A549 (cell line): ENCODE measurements around the gene INPP5F. TPM values are rescaled to one million over a fixed set of nuclear protein-coding genes. Genes with fewer than 3 reads are reported as not detected.
A peak's percentile ranks its signal among the peaks of the same experiment; 100 is the strongest.
"Not testable (repeated sequence)": the region's sequence is repeated elsewhere in the genome, so short reads cannot be mapped to it uniquely, and the experiment has no call there.

Experiments
- ATAC-seq, 2 experiments: fragments of 200-7000 bp in 1 of 2; fragments of >200 bp in 1 of 2; cut with Nextera tagmentation in 1 of 2; cut with Tn5 transposase in 1 of 2; 3 replicates each; pipeline versions ENCODE4 v1.8.0 to v1.9.1; 2018 to 2020; ENCODE audit warnings: mild to moderate bottlenecking in 1 of 2, moderate library complexity in 1 of 2
- CTCF ChIA-PET: fragments of 300-600 bp; sonication (Branson Sonifier 250); formaldehyde crosslinking; extraction: SDS; loops from one replicate; lab custom pipeline; 2021; ENCODE audit warnings: antibody characterized with exemption, inconsistent platforms; lab: Yijun Ruan, JAX
- POLR2A ChIA-PET: fragments of 350-600 bp; formaldehyde crosslinking; extraction: SDS; loops from one replicate; lab custom pipeline; 2021; ENCODE audit warnings: antibody characterized with exemption, inconsistent platforms; lab: Yijun Ruan, JAX
- DNase-seq, 2 experiments: peaks; one replicate each; pipeline versions ENCODE4 v3.0.0 to v3.0.0-alpha.2; 2011 to 2016; ENCODE audit warnings: low read depth in 1 of 2, low spot score in 1 of 2
- FAIRE-seq: peaks from 2 replicates; lab custom pipeline; 2011; peaks lifted over from hg19 to GRCh38; lab: Jason Lieb, UNC
- H3K27ac ChIP-seq, 2 experiments: fragments of >200 bp; sonication (Bioruptor Twin); formaldehyde crosslinking; 3 replicates each; pipeline ENCODE4 v1.5.1; 2016 to 2017
- H3K4me1 ChIP-seq: fragments of >200 bp; sonication (Bioruptor Twin); formaldehyde crosslinking; 3 replicates; pipeline ENCODE4 v1.6.1; 2016
- H3K4me2 ChIP-seq: fragments of >200 bp; sonication (Bioruptor Twin); formaldehyde crosslinking; 3 replicates; pipeline ENCODE4 v1.6.1; 2016
- H3K4me3 ChIP-seq: fragments of >200 bp; sonication (Bioruptor Twin); formaldehyde crosslinking; 3 replicates; pipeline ENCODE4 v1.5.1; 2016
- H3K9me3 ChIP-seq: fragments of >200 bp; sonication (Bioruptor Twin); formaldehyde crosslinking; 3 replicates; pipeline ENCODE4 v1.6.1; 2016
- CEBPB ChIP-seq, 2 experiments: fragments of >200 bp in 1 of 2; sonication (Bioruptor Twin) in 1 of 2; formaldehyde crosslinking in 1 of 2; IDR thresholded peaks; 2 replicates each; pipeline ENCODE4 v1.6.1; 2012 to 2016
- EHF ChIP-seq: fragments of 250-450 bp; sonication (Bioruptor Pico); IDR thresholded peaks from 2 replicates; pipeline ENCODE4 v1.5.0; 2020; ENCODE audit warnings: mild to moderate bottlenecking
- JUN ChIP-seq, 2 experiments: fragments of >200 bp; sonication (Bioruptor Twin); formaldehyde crosslinking; IDR thresholded peaks; 2 replicates in 1 of 2; 3 replicates in 1 of 2; pipeline ENCODE4 v1.6.1; 2016 to 2017
- JUNB ChIP-seq: fragments of >200 bp; sonication (Bioruptor Twin); formaldehyde crosslinking; IDR thresholded peaks from 2 replicates; pipeline ENCODE4 v1.6.1; 2016
- MYC ChIP-seq: IDR thresholded peaks from 2 replicates; pipeline ENCODE4 v1.6.1; 2012; ENCODE audit warnings: mild to moderate bottlenecking, inconsistent platforms, low read length, improper control_type of control experiment, borderline replicate concordance
- PHF8 ChIP-seq: fragments of 200-600 bp; sonication (generic); IDR thresholded peaks from 2 replicates; pipeline ENCODE4 v1.6.1; 2016; ENCODE audit warnings: low read depth, mild to moderate bottlenecking, antibody characterized with exemption, moderate library complexity, borderline replicate concordance
- POLR2A ChIP-seq: IDR thresholded peaks from 2 replicates; pipeline ENCODE4 v1.6.1; 2012; ENCODE audit warnings: mild to moderate bottlenecking, low read length
- RCOR1 ChIP-seq: fragments of 150-350 bp; IDR thresholded peaks from 2 replicates; pipeline ENCODE4 v1.6.1; 2014; ENCODE audit warnings: antibody characterized with exemption, low read length, low read depth
- WGBS: methylation state at CpG from one replicate; pipeline ENCODE4 v1.1.6; 2017; ENCODE audit errors: missing lambda C conversion rate; 5-methylcytosine and 5-hydroxymethylcytosine counted together
- polyA plus RNA-seq, 4 experiments: library from polyadenylated mRNA; depleted of rRNA in 3 of 4; stranded (reverse); fragments of >200 nt; fragmentation: RNase III in 1 of 4; extraction: RNeasy Plus Mini Kit Qiagen cat#74134 plus additional on column Dnase treatment in 1 of 4; gene quantifications; 2 replicates in 3 of 4; 3 replicates in 1 of 4; pipeline ENCODE4 v1.2.3, GENCODE V29; 2011 to 2017
- TF ChIP-seq, protein P1 (sequence below): IDR thresholded peaks from 2 replicates; pipeline ENCODE4 v1.6.1; 2012; ENCODE audit warnings: low read depth, borderline replicate concordance
- TF ChIP-seq, protein P2 (sequence below): IDR thresholded peaks from 2 replicates; pipeline ENCODE4 v1.6.1; 2012
- TF ChIP-seq, protein P3 (sequence below): fragments of >200 bp; sonication (Bioruptor Twin); formaldehyde crosslinking; IDR thresholded peaks from 3 replicates; pipeline ENCODE4 v1.6.1; 2016
- TF ChIP-seq, protein P4 (sequence below): IDR thresholded peaks from 2 replicates; pipeline ENCODE4 v1.6.1; 2012
- TF ChIP-seq, protein P5 (sequence below): fragments of 250-450 bp; sonication (Bioruptor Pico); IDR thresholded peaks from 2 replicates; pipeline ENCODE4 v1.5.0; 2021; ENCODE audit warnings: mild to moderate bottlenecking, moderate library complexity, borderline replicate concordance

Gene INPP5F
- polyA plus RNA-seq, 2 of the 4 experiments (the other 2 are of a cell fraction), result 5.6 to 7.7 TPM

DNA sequence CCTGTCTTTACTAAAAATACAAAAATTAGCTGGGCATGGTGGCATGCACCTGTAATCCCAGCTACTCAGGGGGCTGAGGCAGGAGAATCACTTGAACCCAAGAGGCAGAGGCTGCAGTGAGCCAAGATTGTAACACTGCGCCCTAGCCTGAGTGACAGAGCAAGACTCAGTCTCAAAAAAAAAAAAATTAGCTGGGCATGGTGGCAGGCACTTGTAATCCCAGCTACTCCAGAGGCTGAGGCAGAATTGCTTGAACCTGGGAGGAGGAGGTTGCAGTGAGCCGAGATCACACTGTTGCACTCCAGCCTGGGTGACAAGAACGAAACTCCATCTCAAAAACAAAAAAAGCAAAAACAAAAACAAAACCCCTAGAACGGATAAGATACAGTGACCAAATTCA, 143.5 kb downstream of the INPP5F start:
- H3K4me3 ChIP-seq, H3K27ac ChIP-seq, DNase-seq, H3K9me3 ChIP-seq, FAIRE-seq, ATAC-seq, POLR2A ChIA-PET: not testable (repeated sequence)
- 82% methylated on average over 4 of the region's 4 CpGs for WGBS
- peak overlapping the region; percentile 84; the same call in 2 of the 3 replicates for H3K4me2 ChIP-seq
- CTCF ChIA-PET, result interaction anchor here (0.6 to 5.4 kb wide), 5 partner anchors 9 to 269 kb away, joined by 3 to 44 read pairs (median 3); no protein-coding TSS in a partner anchor
- peaks cover 21% of the 10 kb centered on the region; the same call in 2 of the 3 replicates for H3K4me1 ChIP-seq

DNA sequence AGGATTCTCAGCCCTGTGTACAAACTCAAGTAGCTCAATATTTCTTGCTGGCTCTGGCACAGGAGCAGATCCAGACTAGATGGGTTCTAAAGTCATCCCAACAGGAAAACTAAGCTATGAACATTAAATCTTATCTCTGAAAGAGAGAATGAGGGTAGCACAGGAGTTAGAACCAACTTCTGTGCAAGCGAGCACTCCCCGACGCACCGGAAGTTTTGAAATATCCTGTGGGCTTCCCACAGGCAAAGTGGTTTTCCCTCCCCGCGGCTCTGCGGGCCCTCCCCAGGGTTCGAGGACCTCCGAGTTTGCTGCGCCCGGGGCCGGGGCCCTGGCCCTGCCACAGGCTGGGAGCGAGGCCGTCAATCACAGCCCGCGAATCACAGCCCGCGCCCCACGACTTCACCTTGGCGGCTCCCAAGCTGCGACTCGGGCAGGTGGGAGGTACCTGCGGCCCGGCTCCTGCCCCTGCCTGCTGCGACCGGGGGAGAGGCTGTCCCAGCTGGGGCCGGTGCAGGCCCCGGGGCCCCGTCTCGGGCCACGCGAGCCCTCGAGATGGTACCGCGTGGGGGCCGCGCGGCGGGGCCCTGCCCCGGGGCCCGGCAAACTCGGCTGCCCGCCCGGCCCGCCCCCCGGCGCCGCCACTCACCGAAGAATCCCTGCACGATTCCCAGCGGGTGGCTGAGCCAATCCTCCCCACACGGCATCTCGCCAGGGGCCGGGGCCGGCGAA, 146.2 kb downstream of the INPP5F start:
- ChIA-PET POLR2A (interaction anchor here (0.6 to 3.2 kb wide), 12 partner anchors 8 to 275 kb away, joined by 3 to 44 read pairs (median 4); partner anchors contain the start of genes BAG3, SEC23IP and TIAL1), CTCF (interaction anchor here (0.8 to 5.4 kb wide), 6 partner anchors 11 to 185 kb away, joined by 3 to 44 read pairs (median 4); no protein-coding TSS in a partner anchor)
- Histone ChIP-seq H3K4me2 (peak overlapping the region; percentile 84), H3K4me3 (peak overlapping the region; percentile 83), H3K4me1 (peaks cover 21% of the 10 kb centered on the region; the same call in 2 of the 3 replicates), H3K27ac (peak overlapping the region; percentile 94 to 98), H3K9me3 (no peaks in the 10 kb centered on the region)
- ATAC-seq (peak; percentile 33 to 58), FAIRE-seq (no peak), DNase-seq (peak in 1 of 2 experiments; percentile 19)
- peak in 1 of 2 experiments; percentile 49; a peak in 1 of 4 replicates for TF ChIP-seq CEBPB (IDR thresholded peaks at IDR 0.05)
- TF ChIP-seq JUN (IDR thresholded peaks at IDR 0.05), result no peak
- peak; percentile 45; the same call in 1 of the 2 replicates for TF ChIP-seq PHF8
- TF ChIP-seq, protein P1, sequence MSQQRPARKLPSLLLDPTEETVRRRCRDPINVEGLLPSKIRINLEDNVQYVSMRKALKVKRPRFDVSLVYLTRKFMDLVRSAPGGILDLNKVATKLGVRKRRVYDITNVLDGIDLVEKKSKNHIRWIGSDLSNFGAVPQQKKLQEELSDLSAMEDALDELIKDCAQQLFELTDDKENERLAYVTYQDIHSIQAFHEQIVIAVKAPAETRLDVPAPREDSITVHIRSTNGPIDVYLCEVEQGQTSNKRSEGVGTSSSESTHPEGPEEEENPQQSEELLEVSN, result peak; percentile 55; the same call in 1 of the 2 replicates
- TF ChIP-seq, protein P2, sequence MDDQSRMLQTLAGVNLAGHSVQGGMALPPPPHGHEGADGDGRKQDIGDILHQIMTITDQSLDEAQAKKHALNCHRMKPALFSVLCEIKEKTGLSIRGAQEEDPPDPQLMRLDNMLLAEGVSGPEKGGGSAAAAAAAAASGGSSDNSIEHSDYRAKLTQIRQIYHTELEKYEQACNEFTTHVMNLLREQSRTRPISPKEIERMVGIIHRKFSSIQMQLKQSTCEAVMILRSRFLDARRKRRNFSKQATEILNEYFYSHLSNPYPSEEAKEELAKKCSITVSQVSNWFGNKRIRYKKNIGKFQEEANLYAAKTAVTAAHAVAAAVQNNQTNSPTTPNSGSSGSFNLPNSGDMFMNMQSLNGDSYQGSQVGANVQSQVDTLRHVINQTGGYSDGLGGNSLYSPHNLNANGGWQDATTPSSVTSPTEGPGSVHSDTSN, result peak; percentile 42; the same call in 1 of the 2 replicates
- 0% methylated on average over 18 of the region's 56 CpGs for WGBS

DNA sequence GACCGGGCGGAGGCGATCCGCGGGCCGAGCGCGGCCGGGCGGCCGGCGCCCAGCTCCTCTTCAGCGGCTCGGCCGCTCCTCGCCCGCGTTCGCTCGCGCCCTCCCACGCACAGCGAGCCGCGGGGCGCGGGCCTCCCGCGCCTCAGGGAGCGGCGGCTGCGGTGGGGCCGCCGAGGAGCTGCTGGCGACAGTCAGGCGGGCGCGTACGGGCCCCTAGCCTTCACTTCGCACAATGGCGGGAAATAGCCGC, 146.7 kb downstream of the INPP5F start, which contains the start of gene MCMBP:
MCMBP (minus strand) TSS at position 234 of the 250 bp plus-strand sequence. CDS start 259 bp downstream, outside the sequence.
- Histone ChIP-seq H3K27ac (peak within 1 kb of the TSS; percentile 94 to 98), H3K4me1 (peaks cover 21% of the 10 kb centered on the region; the same call in 2 of the 3 replicates), H3K4me3 (peak within 1 kb of the TSS; percentile 83), H3K9me3 (no peaks in the 10 kb centered on the region)
- peak in 1 of 2 experiments; percentile 60; a peak in 2 of 6 replicates for ATAC-seq
- 3% methylated on average over 8 of the region's 42 CpGs for WGBS
- ChIA-PET CTCF (interaction anchor here (1.2 to 5.4 kb wide), 6 partner anchors 8 to 190 kb away, joined by 3 to 44 read pairs (median 4); no protein-coding TSS in a partner anchor), POLR2A (interaction anchor here (0.6 to 3.2 kb wide), 11 partner anchors 8 to 275 kb away, joined by 3 to 44 read pairs (median 5); partner anchors contain the start of genes BAG3, SEC23IP and TIAL1)
- DNase-seq, result no peak
- no peak for FAIRE-seq
- TF ChIP-seq, protein P1, result peak; percentile 83; the same call in 1 of the 2 replicates
- no peak for TF ChIP-seq JUNB
- TF ChIP-seq, protein P3, sequence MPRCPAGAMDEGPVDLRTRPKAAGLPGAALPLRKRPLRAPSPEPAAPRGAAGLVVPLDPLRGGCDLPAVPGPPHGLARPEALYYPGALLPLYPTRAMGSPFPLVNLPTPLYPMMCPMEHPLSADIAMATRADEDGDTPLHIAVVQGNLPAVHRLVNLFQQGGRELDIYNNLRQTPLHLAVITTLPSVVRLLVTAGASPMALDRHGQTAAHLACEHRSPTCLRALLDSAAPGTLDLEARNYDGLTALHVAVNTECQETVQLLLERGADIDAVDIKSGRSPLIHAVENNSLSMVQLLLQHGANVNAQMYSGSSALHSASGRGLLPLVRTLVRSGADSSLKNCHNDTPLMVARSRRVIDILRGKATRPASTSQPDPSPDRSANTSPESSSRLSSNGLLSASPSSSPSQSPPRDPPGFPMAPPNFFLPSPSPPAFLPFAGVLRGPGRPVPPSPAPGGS, result peak; percentile 83; the same call in 1 of the 3 replicates
- TF ChIP-seq, all 56 proteins: peak for 2
- H3K4me2 ChIP-seq, result peak within 1 kb of the TSS; percentile 84

DNA sequence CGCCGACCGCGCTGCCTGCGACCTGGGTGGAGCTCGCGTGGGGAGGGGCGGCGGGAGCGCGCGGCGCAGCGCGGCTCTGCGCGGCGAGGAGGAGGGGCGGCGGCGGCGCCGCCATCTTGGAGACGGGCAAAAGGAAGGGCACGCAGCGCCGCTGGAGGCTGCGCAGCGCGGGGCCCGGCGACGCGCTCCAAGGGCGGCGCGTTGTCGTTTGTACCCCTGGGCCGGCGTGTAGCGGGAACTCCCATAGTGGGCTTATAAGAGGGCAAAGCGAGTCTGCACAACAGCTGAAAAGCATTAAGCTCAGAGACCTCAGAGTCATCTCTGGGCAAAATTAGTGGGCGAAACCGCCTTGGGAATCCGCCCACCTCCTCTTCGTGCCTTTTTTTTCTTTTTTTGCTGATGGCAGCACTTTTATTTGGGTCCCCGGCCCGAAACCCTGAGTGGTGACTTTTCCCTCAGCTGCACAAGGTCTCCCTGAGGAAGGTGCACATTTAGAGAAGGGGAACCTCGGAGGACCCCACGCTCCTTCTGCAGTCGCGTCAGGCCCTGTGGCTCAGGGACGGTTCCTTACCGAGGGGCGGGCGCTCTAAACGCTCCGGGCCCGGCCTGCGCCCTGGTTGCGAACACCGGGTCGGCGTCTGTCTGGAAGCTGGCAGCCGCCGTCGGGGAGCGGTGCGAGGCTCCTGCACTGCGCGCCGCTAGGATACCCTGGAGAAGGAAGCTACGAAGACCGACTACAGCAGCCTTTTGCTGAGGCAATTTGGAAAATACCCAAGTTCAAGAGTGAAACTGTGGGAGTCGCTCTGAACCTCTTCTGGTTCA, 147.2 kb downstream of the INPP5F start:
- FAIRE-seq (no peak), DNase-seq (peak; percentile 49 to 86), ATAC-seq (peak; percentile 90 to 97)
- H3K9me3 ChIP-seq, result no peaks in the 10 kb centered on the region
- peak overlapping the region; percentile 77 for H3K4me2 ChIP-seq
- ChIA-PET CTCF (interaction anchor here (0.9 to 5.4 kb wide), 8 partner anchors 9 to 190 kb away, joined by 3 to 44 read pairs (median 4); no protein-coding TSS in a partner anchor), POLR2A (interaction anchor here (0.5 to 3.2 kb wide), 13 partner anchors 9 to 276 kb away, joined by 3 to 44 read pairs (median 5); partner anchors contain the start of genes BAG3, SEC23IP and TIAL1)
- WGBS, result 3% methylated on average over 43 of the region's 75 CpGs
- peak overlapping the region; percentile 83 for H3K4me3 ChIP-seq
- H3K27ac ChIP-seq, result peak overlapping the region; percentile 94 to 98
- peaks cover 21% of the 10 kb centered on the region; the same call in 2 of the 3 replicates for H3K4me1 ChIP-seq
- TF ChIP-seq MYC (peak; percentile 53; the same call in 1 of the 2 replicates), RCOR1 (no peak), EHF (CRISPR knock-in tag) (0 out of 2 replicates have a peak, but pooled peaks have one; percentile 37), POLR2A (peak; percentile 69)
- TF ChIP-seq, protein P2, result peak; percentile 30; the same call in 1 of the 2 replicates
- TF ChIP-seq, protein P4, sequence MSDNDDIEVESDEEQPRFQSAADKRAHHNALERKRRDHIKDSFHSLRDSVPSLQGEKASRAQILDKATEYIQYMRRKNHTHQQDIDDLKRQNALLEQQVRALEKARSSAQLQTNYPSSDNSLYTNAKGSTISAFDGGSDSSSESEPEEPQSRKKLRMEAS, result peak; percentile 88
- TF ChIP-seq, protein P5, sequence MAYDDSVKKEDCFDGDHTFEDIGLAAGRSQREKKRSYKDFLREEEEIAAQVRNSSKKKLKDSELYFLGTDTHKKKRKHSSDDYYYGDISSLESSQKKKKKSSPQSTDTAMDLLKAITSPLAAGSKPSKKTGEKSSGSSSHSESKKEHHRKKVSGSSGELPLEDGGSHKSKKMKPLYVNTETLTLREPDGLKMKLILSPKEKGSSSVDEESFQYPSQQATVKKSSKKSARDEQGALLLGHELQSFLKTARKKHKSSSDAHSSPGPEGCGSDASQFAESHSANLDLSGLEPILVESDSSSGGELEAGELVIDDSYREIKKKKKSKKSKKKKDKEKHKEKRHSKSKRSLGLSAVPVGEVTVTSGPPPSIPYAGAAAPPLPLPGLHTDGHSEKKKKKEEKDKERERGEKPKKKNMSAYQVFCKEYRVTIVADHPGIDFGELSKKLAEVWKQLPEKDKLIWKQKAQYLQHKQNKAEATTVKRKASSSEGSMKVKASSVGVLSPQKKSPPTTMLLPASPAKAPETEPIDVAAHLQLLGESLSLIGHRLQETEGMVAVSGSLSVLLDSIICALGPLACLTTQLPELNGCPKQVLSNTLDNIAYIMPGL (CRISPR knock-in tag), result no peak
- TF ChIP-seq, protein P3, result peak; percentile 55; the same call in 2 of the 3 replicates
